CD4-positive, alpha-beta T cell treated with Interferon alpha-2 for 1 hour (primary cell): ENCODE measurements around the gene KIAA1191.
"Not testable (repeated sequence)": the region's sequence is repeated elsewhere in the genome, so short reads cannot be mapped to it uniquely, and the experiment has no call there.

Source experiments
- DNase-seq, 2 donors: peaks; one replicate each; pipeline ENCODE4 v3.0.0-alpha.2; 2020 to 2022

Gene KIAA1191, protein sequence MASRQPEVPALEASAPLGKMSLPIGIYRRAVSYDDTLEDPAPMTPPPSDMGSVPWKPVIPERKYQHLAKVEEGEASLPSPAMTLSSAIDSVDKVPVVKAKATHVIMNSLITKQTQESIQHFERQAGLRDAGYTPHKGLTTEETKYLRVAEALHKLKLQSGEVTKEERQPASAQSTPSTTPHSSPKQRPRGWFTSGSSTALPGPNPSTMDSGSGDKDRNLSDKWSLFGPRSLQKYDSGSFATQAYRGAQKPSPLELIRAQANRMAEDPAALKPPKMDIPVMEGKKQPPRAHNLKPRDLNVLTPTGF

DNA sequence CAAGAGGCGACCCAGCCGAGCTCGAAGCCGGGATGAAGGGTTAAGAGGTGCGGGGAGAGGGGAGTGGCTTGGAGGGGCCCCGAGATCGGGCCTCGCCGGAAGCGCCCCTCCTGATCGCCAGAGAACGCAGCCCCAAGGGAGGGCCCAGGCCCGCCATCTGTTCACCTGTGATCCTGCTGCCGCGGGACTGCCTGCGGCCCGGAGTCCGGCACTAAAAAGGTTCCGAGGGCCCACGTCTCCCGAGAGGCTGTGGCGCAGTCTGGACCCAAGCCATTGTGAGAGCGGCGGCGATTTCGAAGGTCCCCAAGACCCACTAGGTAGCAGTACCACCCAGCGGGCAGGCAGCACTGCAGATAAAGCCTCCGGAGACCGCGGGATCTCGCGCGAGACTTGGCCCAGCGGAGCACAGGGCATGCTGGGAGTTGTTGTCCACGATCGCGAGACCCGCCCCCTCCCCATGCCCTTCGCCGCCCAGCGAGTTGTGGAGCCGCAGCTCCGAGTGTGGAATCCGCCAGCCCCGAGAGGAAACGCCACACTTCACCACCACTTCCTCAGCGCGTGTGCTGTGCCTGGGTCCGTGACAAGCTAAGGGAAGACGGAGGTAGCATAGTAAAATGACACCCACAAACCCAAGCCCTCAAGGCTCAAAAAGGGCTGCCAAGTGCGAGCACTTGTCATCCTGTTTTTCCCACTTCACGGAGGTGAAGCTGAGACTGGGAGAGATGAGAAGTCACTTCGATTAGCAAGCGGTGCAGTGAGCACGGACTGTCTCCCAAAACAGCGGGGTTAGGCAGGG lies at the start of gene KIAA1191:
Gene KIAA1191 (minus strand): TSS at position 328 of the 796 bp plus-strand sequence. CDS start 2,256 bp downstream, outside the sequence.
- peak; percentile 94 to 97 for DNase-seq

DNA sequence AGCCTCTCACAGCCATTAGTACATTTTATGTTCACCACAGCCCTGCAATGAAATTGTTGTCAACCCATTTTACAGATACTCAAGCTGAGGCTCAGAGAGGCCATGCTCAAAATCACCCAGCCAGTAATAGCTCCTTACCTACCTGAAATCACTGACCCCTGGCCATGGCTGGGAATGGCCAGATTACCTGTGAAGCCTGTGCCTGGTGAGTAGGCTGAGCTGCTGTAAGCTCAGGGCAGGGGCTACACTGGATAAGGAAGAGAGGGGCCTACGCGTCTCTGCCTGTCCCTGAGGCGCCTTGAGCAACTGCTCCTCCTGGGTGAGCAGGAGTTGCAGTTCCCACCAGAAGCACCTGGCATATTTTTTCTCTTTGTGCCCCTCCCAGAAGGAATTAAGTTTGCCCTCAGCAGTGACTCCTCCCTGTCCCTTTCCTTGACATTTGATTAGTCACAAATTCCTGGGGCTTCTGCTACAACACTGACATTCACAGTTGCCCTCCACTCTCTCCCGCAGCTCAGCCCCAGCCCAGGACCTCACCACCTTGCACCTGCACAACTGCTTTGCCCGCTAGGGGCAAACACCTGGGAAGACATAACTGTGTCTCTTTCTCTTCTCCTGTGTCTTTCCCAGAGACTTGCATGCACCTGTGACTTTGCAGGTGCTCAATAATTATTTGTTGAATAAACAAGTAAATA lies 49.1 kb upstream of the KIAA1191 start:
- no peak for DNase-seq

DNA sequence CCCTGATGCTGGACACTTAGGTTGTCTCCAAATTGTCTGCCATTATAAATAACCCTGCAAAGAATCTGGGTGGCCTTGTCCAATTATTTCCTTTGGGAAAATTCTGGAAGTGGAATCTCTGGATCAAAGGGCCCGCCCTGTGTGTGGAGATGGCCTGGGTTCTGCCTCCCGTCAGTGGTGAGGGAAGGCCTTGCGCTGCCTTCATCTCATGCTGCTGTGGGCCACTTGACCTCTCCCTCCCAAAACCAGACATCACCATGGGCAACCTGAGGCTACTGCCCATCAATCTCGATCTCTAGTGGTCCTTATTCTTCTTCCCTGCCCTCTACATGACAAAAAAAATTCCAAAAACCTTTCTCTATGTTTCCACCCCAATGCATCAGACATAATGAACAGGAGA lies 48.2 kb upstream of the KIAA1191 start:
- no peak for DNase-seq

DNA sequence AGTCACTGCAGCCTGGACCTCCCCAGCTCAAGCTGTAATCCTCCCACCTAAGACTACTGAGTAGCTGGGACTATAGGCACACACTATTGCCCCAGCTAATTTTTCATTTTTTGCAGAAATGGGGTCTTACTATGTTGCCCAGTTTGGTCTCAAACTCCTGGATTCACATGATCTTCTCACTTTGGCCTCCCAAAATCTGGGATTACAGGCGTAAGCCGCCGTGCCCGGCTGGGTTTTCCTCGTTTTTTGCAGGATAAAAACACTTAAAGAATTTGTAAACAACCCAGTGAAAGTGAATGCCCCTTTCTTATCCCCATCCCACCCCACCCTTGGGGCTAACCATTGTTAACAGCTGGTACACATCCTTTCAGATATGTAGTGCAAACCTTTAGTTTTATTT lies 47.0 kb upstream of the KIAA1191 start:
- DNase-seq: no peak

DNA sequence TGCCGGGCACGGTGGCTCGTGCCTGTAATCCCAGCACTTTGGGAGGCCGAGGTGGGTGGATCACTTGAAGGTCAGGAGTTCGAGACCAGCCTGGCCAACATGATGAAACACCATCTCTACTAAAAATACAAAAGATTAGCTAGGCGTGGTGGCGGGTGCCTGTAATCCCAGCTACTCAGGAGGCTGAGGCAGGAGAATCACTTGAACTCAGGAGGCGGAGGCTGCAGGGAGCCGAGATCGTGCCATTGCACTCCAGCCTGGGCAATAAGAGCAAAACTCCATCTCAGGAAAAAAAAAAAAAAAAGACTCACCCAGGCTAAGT lies 46.6 kb upstream of the KIAA1191 start:
- not testable (repeated sequence) for DNase-seq

DNA sequence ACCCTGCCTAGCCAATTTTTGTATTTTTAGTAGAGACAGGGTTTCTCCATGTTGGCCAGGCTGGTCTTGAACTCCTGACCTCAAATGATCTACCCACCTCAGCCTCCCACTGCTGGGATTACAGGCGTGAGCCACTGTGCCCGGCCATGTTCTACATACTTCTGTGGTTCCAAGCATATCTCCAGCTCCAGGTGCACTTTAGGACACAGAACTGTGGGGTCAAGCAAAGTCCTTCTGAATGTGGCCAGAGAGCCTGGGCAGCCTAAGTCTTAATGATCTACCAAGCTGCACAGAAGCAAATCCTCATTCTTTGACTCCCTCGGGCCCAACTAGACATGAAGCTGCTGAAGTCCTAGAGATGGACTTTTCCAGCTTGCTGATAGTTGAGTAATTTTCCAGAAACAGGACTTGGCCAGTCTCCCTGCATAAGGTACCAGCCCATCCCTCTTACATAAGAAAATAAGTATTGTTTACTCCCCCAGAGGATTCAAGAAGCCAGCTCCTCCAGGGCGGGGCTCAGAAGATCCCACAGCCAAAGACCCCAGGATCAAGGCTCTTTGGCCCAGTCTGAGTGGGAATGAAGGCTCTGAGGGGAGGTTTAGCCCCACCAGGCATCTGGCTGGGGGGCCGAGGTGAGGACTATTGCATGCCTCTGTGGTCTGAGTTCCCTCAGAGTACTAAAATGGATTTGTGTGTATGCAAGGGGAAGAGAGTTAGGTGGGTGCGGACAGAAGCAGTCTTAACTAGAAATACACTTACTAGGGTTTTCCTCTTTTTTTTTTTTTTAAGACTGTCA lies 46.1 kb upstream of the KIAA1191 start:
- DNase-seq: no peak

DNA sequence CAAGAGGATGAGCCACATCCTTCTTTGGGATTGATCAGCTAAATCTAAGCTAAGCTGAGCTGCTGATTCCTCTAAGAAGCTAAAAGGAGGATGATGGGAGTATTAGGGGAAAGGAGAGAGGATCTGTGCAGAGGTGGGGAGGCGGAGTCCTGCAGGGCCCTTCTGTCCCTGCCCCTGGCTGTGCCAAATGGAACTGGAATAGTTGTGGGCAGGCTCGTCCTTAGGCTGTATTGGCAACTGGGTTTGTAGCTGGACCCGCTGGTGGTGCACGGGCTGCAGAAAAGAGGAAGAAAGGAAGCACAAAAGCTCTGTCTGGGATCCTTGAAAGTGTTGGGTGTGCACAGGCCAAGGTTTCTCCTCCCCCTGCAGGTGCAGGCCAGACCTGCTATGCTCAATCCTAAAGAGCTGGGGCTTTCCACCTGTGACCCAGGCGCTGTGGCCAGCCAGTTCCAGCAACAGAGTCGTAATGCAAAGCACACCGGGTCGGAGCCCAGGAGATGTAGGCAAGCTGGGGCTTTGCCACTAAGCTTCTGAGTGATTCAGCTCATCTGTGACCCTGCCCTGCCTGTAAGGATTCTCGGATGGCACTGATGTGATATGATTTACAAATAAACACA lies 45.0 kb upstream of the KIAA1191 start:
- no peak for DNase-seq

DNA sequence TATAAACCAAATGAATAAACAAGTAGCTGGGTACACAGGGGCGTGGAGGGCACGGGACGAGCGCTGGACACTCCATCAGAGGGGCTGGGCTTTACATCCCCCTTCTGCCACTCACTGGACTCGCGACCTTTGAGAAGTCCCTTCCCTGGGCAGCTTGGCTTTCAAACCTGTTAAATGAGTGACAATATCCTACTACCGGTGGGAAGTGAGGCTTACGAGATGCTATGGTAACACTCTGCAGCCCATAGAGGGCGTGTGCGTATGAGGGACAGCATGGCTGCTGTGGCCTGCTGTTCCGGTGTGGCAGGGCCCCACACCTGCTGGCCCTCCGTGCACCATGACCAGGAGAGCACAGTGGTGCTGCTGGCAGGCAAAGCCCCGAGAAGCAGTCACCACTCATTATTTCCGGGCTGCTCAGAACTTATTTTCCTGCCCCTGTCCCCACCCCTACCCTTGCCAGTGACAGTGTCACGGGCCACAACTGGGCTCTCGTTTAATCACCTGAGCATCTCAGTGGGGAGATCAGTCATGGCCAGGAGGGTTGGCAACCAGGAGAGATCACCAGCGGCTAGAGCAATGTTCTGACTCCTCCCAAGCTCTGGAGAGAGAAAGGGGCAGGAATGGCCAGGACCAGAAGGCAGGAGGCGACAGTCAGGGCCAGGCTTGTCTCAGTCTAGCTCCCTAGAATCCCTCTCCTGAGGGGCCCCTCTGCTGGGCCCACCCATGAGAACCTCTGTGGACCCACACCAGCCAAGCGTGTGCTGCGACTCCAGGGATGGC lies 44.3 kb upstream of the KIAA1191 start:
- no peak for DNase-seq

DNA sequence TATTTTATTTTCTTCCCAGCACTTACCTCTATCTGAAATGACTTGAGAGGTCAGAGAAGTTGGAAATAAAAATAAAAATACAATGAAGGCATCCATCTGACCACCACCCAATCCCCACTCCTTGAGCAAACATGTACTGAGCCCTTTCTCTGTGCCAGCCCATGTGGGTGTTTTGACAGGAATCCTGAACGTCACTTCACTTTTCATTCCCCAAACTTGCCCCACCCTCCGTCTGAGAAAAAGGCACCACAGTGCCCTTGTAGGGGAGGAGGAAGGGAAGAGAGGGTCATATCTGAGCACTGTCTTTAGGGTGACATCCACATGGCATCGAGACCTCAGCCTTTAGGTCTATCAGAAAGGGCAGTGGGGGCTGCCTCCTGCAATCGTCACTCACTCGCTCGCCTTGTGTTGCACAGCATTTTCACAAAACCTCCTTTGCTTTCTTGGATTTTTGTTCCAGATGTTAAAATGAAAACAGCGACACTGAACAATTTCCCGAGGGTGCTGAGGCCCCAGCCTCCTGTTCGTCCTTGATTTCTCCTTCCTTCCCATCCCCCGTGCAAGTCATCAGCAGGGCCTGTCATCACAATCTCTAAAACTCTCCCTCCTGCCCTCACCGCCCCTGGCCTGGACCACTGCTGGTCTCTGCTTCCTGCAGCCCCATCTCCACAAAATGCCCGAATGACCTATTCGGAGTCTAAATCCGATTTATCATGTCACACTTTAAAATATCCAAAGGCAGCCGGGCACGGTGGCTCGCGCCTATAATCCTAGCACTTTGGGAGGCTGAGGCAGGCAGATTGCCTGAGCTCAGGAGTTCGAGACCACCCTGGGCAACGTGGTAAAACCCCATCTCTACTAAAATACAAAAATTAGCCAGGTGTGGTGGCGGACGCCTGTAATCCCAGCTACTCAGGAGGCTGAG lies 40.0 kb upstream of the KIAA1191 start:
- DNase-seq: no peak

DNA sequence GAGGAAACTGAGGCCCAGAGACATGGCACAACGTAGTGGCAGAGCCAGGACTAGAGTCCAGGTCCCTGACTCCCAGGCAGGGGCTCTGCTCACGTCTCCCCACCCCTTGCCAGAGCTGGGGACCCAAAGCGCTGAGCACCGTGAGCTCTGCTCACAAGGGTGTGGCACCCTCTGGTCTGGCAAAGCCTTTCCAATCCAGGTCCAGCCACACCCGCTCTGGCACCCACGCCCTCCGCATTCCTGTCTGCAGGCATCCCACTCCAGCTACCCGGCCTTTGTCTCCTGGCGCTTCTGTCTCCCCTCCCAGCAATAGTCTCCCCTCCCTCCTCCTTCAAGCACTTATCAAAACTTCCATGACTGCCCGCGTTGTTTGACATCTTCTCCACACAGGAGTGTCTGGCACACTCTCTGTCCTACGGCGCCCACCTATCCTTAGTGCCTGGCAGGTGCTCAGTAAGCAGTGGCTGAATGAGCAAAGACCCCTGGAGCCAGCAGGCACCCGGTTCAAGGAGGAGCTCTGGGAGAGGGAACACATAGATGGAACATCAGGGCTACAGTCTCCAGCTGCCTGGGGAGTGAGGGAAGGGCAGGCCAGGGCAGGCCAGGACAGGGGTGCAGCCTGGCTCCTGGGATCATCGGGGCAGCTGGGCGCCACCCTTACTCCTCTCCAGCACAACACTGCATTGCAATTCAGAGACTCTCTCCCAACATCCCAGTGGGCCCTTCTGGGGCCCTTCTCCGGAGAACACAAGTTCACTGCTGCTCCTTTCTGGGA lies 39.0 kb upstream of the KIAA1191 start:
- DNase-seq: no peak

DNA sequence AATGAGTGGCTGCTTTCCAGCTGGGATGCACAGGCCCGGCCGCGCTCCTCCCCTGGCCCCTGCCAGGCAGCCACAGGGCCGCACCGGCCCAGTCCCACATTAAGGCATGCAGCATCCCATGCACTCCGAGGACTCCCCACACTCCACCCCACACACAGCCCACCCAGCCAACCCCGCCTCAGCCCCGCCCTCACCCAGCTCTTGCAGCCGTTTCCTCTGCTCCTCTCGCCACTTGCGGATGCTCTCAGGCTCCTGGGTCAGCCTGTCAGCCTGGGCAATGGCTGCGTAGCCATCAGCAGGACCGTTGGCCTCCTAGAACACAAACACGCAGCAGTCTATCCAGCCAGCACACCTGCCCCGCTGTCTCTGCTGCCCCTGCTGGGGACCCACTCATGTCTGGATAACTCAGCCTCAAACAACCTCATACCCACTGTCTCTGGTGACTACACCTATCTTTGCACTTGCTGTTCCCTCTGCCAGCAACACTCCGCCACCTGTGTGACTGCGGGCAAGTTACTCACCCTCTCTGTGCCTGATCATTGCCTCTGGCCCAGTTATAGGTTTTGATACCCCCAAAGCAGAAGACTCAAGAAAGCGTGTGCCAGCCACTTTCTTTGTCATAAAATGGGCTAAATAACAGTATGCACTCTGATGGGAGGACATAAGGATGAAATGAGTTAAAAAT lies 36.3 kb upstream of the KIAA1191 start:
- no peak for DNase-seq

DNA sequence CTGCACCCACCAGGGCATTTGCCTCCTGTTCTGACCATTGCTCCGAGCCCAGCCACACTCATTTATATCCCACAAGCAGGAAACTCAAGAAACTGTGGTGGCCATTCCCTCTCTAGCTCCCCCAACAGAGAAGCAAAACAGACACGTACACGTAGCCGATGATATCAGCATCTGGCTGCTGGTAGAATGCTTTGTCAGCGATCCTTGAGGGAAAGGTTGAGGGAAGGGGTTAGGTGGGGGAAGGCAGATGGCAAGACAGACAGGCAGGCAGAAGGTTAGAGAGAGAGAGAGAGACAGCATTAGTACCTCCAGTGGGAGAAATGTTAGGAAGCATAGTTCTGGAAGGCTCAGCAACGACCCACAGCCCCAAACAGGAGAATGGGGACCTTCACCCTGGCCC lies 34.8 kb upstream of the KIAA1191 start:
- no peak for DNase-seq

DNA sequence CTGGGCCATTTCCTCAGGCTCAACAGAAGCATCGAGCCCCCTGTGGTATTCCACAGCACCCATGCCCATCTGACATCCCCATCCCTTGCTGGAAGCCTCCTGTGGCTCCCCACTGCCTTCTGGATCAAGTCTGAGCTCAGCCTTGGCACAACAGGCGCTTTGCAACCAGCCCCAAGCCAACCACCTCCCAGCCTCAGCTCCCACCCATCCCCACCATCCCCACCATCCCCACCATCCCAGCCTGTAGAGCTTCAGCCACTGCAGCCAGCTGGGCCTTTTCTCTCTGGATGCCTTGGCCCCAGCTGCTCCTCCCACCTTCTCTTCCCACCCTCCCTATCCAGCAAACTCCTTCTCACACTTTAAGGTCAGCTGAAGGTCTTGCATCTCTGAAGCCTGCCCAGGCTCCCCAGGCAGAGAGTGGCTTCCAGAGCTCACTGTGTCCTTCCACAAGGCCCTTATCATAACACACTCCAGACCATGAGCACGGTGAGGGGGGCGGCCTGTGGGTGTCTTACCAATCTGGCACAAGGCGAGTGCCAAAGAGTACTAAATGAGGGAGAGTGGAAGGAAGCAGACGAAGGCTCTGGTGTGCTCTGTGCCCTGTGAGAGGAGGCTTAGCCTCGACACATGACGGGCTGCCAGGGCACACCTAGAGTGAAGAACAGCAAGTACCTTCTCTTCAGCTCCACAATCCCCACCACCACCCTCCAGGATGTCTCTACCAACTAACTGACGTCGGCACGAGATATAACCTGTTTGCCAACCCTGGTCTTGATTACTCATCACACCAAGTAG lies 33.5 kb upstream of the KIAA1191 start:
- no peak for DNase-seq

DNA sequence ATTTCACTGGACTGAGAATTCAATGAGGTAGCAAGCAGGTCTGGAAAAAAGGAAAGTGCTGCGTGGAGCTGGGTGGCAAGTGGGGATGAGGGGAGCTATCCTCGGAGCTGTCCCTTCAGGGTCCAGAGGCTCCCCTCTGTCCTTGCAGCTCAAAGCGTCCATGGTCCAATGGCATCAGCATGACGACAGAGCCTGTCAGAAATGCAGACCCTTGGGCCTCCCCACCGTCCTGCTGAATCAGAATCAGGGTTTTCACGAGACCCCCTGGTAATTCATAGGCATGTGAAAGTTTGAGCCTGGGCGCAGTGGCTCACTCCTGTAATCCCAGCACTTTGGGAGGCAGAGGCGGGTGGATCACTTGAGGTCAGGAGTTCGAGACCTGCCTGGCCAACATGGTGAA lies 32.5 kb upstream of the KIAA1191 start:
- DNase-seq: no peak

DNA sequence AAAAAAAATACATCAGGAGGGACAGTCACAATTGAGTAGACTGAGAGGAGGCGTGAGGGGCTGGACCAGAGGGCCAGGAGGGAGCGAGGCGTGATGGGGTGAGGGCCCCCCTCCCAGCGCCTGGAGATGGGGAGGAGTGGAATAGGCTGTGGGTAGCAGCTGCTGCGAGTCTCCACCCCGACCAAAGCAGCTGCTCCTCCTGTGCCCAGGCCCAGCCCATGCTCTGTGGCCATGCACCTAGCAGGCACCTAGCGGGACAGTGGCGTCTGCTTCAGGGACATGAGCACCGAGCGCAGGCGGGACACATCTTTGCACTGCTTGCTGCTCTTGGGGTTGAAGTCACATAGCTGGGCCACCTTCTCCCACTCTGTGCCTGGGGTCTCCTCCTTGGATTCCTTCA lies 31.0 kb upstream of the KIAA1191 start:
- DNase-seq: no peak

DNA sequence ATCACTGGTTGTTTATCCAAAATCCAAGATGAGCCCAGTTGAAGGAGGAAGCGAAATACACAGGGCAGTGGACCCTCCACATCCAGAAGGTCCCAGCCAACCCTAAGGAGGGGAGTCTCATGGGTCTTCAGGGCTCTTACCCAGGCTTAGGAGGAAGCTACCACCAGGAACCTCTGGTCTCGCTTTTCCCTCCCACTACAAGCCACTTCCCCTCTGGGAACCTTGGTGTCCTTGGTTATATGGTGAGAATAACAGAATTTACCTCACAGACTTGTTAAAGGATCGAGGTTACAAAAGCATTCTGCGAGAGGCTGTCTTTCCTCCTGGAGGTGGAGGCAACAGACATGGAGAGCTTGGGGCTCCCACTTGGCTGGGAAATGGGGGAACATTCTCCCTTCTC lies 30.4 kb upstream of the KIAA1191 start:
- DNase-seq: no peak

DNA sequence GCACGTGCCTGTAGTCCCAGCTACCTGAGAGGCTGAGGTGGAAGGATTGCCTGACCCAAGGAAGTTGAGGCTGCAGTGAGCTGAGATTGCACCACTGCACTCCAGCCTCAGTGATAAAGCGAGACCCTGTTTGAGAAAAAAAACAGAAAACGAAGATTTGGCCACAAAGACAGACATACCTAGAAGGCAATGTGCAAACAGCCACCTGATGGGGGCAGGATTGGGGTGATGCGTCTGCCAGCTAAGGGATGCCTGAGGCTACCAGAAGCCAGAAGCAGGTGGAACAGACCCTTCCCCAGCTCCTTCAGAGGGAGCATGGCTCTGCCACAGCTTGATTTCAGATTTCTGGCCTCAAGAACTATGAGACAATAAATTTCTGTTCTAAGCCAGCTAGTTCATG lies 29.9 kb upstream of the KIAA1191 start:
- no peak for DNase-seq
